Measurements from ENCODE around the gene FLT3LG. TPM values are rescaled to one million over a fixed set of nuclear protein-coding genes. Genes with fewer than 3 reads are reported as not detected.

Gene FLT3LG
- total and polyA plus RNA-seq, 2 of the 8 experiments (the other 6 are each of a cell fraction or from before 2014, with no cell fraction given), result 1.6 to 3.2 TPM

DNA sequence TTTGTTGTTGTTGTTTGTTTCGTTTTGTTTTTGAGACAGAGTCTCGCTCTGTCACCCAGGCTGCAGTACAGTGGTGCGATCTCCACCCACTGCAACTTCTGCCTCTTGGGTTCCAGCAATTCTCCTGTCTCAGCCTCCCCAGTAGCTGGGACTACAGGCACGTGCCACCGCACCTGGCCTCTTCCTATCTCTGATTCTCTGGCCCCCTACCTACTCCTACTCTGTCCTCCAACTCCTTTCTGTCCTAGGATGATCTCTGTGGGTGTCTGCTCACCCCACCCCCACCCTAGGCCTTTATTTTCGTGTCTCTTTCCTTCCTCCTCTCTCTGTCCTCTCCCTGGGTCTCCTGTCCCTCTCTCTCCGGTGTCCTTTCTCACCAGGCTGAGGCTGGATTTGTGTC, 23.6 kb upstream of the FLT3LG start (continued):
- TF ChIP-seq KDM5A (IDR thresholded peaks at IDR 0.05; ENCODE audit: low read length) (no peak), MAX (IDR thresholded peaks at IDR 0.05) (no peak), GTF2F1 (IDR thresholded peaks at IDR 0.05; ENCODE audit: borderline replicate concordance, low read depth, low read length) (no peak), FOSL1 (IDR thresholded peaks at IDR 0.05; ENCODE audit: insufficient read depth, low read depth, low read length) (no peak)

All from H1 (cell line).